ENCODE results near the gene DBH.

DNA sequence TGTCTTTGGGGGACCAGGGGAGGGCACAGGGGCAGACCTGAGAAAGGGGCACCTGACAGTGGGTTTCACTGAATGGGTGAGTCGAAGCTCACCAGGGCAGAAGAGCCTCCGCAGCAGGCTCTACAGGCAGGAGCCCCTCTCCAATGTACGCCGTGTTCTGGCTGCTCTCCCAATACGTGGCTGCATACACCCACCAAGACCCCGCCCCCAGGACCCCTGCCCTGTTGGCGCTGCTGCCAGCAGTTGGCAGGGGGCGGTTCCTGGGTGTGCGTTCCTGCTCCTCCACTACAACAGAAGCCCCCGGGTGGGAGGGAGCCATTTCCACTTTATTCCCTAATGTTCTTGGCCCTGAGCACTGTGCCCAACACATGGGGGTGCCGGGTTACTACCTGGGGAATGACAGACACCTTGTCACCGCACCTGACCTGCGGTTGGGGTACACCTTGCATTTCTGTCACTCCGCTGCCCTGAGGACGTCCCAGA is 71.6 kb downstream of the DBH start:
- TF ChIP-seq, protein P1, sequence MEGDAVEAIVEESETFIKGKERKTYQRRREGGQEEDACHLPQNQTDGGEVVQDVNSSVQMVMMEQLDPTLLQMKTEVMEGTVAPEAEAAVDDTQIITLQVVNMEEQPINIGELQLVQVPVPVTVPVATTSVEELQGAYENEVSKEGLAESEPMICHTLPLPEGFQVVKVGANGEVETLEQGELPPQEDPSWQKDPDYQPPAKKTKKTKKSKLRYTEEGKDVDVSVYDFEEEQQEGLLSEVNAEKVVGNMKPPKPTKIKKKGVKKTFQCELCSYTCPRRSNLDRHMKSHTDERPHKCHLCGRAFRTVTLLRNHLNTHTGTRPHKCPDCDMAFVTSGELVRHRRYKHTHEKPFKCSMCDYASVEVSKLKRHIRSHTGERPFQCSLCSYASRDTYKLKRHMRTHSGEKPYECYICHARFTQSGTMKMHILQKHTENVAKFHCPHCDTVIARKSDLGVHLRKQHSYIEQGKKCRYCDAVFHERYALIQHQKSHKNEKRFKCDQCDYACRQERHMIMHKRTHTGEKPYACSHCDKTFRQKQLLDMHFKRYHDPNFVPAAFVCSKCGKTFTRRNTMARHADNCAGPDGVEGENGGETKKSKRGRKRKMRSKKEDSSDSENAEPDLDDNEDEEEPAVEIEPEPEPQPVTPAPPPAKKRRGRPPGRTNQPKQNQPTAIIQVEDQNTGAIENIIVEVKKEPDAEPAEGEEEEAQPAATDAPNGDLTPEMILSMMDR (optimal IDR thresholded peaks at IDR 0.05 in 1 of 3, IDR thresholded peaks at IDR 0.05 in 1 of 3, conservative IDR thresholded peaks at IDR 0.05 in 1 of 3; ENCODE audit: extremely low read depth in 1 of 3, insufficient read depth in 2 of 3, low read length in 3 of 3): no peak
- no peak for TF ChIP-seq EZH2 (IDR thresholded peaks at IDR 0.05; ENCODE audit: low read length)

Data from keratinocyte (primary cell).